HG02571 (cell line): ENCODE data around the gene DEGS1.

Experiments used
- ATAC-seq: cut with Tn5 transposase; IDR thresholded peaks from one replicate; pipeline ENCODE4 v1.9.1; 2021; ENCODE audit warnings: mild to moderate bottlenecking, moderate library complexity; ENCODE audit not compliant: unreplicated experiment

DEGS1 gene

GRCh38 chr1:224182866-224183590 lies at the start of gene DEGS1:
Gene DEGS1 (plus strand): TSS chr1:224183240. CDS start chr1:224183337, 97 bp downstream.
- ATAC-seq = peak; percentile 73

- no peak for ATAC-seq
Measured at GRCh38 chr1:224133741-224134299, 49.2 kb upstream of the DEGS1 start.

GRCh38 chr1:224137518-224137917 lies 45.5 kb upstream of the DEGS1 start:
- no peak for ATAC-seq

GRCh38 chr1:224138198-224138597 lies 44.8 kb upstream of the DEGS1 start:
- no peak for ATAC-seq

GRCh38 chr1:224141693-224142092 lies 41.3 kb upstream of the DEGS1 start:
- no peak for ATAC-seq

- ATAC-seq = no peak
Measured at GRCh38 chr1:224149709-224150108, 33.3 kb upstream of the DEGS1 start.

GRCh38 chr1:224151117-224151516 lies 31.9 kb upstream of the DEGS1 start:
- no peak for ATAC-seq

- no peak for ATAC-seq
Measured at GRCh38 chr1:224157316-224157715, 25.7 kb upstream of the DEGS1 start.

GRCh38 chr1:224159541-224159940 lies 23.5 kb upstream of the DEGS1 start:
- ATAC-seq = no peak

- ATAC-seq = no peak
Measured at GRCh38 chr1:224160171-224160682, 22.8 kb upstream of the DEGS1 start.

GRCh38 chr1:224162768-224163167 lies 20.3 kb upstream of the DEGS1 start:
- no peak for ATAC-seq

- no peak for ATAC-seq
Measured at GRCh38 chr1:224163311-224163710, 19.7 kb upstream of the DEGS1 start.

- ATAC-seq = peak; percentile 73
Measured at GRCh38 chr1:224168859-224169380, 14.1 kb upstream of the DEGS1 start.

GRCh38 chr1:224169718-224170270 lies 13.2 kb upstream of the DEGS1 start:
- ATAC-seq = no peak

- ATAC-seq = no peak
Measured at GRCh38 chr1:224170343-224170742, 12.7 kb upstream of the DEGS1 start.

- no peak for ATAC-seq
Measured at GRCh38 chr1:224170748-224171478, 12.1 kb upstream of the DEGS1 start.

GRCh38 chr1:224172229-224172628 lies 10.8 kb upstream of the DEGS1 start:
- ATAC-seq = no peak

GRCh38 chr1:224173523-224173922 lies 9.5 kb upstream of the DEGS1 start:
- no peak for ATAC-seq

GRCh38 chr1:224175617-224176016 lies 7.4 kb upstream of the DEGS1 start:
- no peak for ATAC-seq

- ATAC-seq = no peak
Measured at GRCh38 chr1:224177356-224177999, 5.6 kb upstream of the DEGS1 start.

GRCh38 chr1:224178894-224179293 lies 4.1 kb upstream of the DEGS1 start:
- no peak for ATAC-seq
